Measurements from ENCODE around the gene MREG.
"Not testable (repeated sequence)": the region's sequence is repeated elsewhere in the genome, so short reads cannot be mapped to it uniquely, and the experiment has no call there.

GRCh38 chr2:215926992-215927391, 86.4 kb downstream of the MREG start:
- not testable (repeated sequence) for TF ChIP-seq ATF2 (IDR thresholded peaks at IDR 0.05; ENCODE audit: low read length); ATF3 (IDR thresholded peaks at IDR 0.05; ENCODE audit: borderline replicate concordance, extremely low read depth, low read depth, low read length); SIN3A (IDR thresholded peaks at IDR 0.05; ENCODE audit: low read depth, low read length)
